ENCODE data around the gene GPRIN3.

DNA sequence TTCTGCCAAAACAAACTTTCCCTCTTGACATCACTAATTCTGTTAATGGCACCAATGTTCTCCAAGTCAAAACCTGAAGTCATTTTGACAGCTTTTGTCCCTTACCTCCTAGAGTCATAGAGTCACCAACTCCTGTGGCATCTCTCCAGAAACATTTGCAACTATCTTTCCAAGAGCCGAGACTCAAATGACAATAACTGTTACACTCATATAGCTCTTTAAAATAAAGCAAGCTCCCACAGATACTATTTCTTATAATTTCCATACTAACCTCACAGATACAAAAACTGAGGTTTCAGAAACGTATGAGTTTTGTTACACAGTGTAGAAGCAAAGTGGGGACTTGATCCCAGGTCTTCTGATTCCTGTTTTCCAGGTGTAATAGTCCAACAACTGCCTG lies 18.3 kb downstream of the GPRIN3 start:
- TF ChIP-seq, protein P1, sequence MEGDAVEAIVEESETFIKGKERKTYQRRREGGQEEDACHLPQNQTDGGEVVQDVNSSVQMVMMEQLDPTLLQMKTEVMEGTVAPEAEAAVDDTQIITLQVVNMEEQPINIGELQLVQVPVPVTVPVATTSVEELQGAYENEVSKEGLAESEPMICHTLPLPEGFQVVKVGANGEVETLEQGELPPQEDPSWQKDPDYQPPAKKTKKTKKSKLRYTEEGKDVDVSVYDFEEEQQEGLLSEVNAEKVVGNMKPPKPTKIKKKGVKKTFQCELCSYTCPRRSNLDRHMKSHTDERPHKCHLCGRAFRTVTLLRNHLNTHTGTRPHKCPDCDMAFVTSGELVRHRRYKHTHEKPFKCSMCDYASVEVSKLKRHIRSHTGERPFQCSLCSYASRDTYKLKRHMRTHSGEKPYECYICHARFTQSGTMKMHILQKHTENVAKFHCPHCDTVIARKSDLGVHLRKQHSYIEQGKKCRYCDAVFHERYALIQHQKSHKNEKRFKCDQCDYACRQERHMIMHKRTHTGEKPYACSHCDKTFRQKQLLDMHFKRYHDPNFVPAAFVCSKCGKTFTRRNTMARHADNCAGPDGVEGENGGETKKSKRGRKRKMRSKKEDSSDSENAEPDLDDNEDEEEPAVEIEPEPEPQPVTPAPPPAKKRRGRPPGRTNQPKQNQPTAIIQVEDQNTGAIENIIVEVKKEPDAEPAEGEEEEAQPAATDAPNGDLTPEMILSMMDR (IDR thresholded peaks at IDR 0.05; ENCODE audit: borderline replicate concordance, extremely low read depth, low read length, poor library complexity, severe bottlenecking), result no peak
- no peak for TF ChIP-seq EZH2 (IDR thresholded peaks at IDR 0.05; ENCODE audit: borderline replicate concordance, low read depth, low read length, severe bottlenecking)

Measured in DND-41 (cell line).